ENCODE measurements around the gene C2orf68. TPM values are rescaled to one million over a fixed set of nuclear protein-coding genes. Genes with fewer than 3 reads are reported as not detected.

The C2orf68 gene
- polyA plus RNA-seq, 1 of the 3 experiments (the other 2 are of a cell fraction), result 14.5 TPM

DNA sequence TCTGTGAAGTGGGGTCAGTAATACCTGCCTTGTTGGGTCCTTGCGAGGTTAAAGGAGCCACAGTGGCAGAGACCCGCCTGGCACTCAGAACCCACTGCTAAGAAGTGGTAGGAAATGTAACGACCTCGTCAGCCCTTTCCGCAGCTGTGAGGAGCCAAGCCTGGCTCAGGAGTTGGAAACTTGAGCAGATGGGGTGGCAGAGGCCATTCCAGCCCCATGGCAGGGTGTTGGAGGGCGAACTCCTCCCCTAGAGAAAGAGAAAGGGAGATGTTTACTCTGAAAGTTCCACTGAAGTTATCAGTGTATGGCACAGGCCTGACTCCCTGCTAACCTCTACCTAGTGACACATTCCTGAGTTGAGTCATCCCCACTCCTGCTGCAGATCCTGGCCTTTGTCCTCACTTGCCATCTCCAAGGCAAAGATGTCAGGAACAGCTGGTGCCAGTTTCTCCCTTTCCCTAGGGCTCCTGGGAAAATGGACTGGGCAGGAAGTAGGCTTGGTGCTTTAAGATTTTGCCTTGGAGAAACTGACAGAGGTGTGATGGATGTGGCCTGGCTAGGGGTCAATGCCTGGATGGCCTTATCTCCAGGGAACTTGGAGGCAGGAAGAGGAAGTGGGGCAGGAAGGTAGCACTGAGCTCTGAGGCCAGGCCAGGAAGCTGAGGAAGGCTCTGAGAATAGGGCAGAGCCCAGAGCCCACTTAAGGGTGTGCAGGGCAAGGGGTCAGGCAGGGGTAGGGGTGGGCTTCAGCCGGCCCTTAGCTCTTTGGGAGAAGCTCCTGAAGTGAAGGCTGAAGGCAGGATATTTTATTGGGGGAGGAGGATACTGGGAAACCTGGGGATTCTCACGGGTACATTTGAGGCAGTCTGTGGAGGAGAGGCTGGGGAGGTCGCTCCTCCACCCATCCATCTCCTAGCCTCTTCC, 26.7 kb downstream of the C2orf68 start:
- POLR2A ChIA-PET, result interaction anchor here (0.6 kb wide), 1 partner anchor 14 kb away, joined by 3 read pairs; no protein-coding TSS in a partner anchor
- H2AFZ ChIP-seq (ENCODE audit: low read depth), result peak overlapping the region; percentile 86
- DNase-seq, result peak; percentile 31

GRCh38 chr2:85584354-85584856, 27.5 kb downstream of the C2orf68 start, which contains the start of gene VAMP5:
TSS of gene VAMP5 (plus strand) at chr2:85584431. CDS start at chr2:85584491, 60 bp downstream.
- H3K4me2 ChIP-seq, result peak within 1 kb of the TSS; percentile 19; the same call in 1 of the 2 replicates
- TF ChIP-seq FOXJ3 (CRISPR knock-in tag; IDR thresholded peaks at IDR 0.05) (no peak), FOSL2 (IDR thresholded peaks at IDR 0.05; ENCODE audit: borderline replicate concordance, low read depth) (no peak), ELF1 (IDR thresholded peaks at IDR 0.05) (no peak), POLR2AphosphoS5 (IDR thresholded peaks at IDR 0.05; ENCODE audit: low read depth, low read length) (no peak), CTCF (IDR thresholded peaks at IDR 0.05) (no peak), TCF12 (IDR thresholded peaks at IDR 0.05) (no peak), GATA2 (CRISPR knock-in tag; IDR thresholded peaks at IDR 0.05) (no peak), SIN3A (IDR thresholded peaks at IDR 0.05; ENCODE audit: borderline replicate concordance, low read depth, low read length) (no peak), TEAD4 (IDR thresholded peaks at IDR 0.05; ENCODE audit: borderline replicate concordance, insufficient read depth) (no peak), MAX (IDR thresholded peaks at IDR 0.05; ENCODE audit: low read depth) (no peak), USF2 (IDR thresholded peaks at IDR 0.05; ENCODE audit: borderline replicate concordance, low read depth, low read length) (no peak), IRF3 (IDR thresholded peaks at IDR 0.05; ENCODE audit: low read depth, low read length) (no peak), GABPA (IDR thresholded peaks at IDR 0.05; ENCODE audit: low read depth) (no peak), EP300 (IDR thresholded peaks at IDR 0.05; ENCODE audit: borderline replicate concordance in 1 of 2, low read depth in 1 of 2, low read length in 1 of 2) (no peak)
- TF ChIP-seq, protein P1, sequence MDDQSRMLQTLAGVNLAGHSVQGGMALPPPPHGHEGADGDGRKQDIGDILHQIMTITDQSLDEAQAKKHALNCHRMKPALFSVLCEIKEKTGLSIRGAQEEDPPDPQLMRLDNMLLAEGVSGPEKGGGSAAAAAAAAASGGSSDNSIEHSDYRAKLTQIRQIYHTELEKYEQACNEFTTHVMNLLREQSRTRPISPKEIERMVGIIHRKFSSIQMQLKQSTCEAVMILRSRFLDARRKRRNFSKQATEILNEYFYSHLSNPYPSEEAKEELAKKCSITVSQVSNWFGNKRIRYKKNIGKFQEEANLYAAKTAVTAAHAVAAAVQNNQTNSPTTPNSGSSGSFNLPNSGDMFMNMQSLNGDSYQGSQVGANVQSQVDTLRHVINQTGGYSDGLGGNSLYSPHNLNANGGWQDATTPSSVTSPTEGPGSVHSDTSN (IDR thresholded peaks at IDR 0.05), result no peak
- TF ChIP-seq, protein P2, sequence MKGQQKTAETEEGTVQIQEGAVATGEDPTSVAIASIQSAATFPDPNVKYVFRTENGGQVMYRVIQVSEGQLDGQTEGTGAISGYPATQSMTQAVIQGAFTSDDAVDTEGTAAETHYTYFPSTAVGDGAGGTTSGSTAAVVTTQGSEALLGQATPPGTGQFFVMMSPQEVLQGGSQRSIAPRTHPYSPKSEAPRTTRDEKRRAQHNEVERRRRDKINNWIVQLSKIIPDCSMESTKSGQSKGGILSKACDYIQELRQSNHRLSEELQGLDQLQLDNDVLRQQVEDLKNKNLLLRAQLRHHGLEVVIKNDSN (IDR thresholded peaks at IDR 0.05; ENCODE audit: borderline replicate concordance, low read depth), result no peak
- H3K9me3 ChIP-seq, result no peaks in the 10 kb centered on the region
- no peaks in the 10 kb centered on the region for H3F3A ChIP-seq (replicated peaks; ENCODE audit: insufficient read depth)
- H3K4me3 ChIP-seq (ENCODE audit: low read depth in 2 of 2, low read length in 1 of 2), result peak within 1 kb of the TSS in 1 of 2 experiments; percentile 24; a peak in 1 of 4 replicates
- H3K36me3 ChIP-seq (replicated peaks in 1 of 2; ENCODE audit: control insufficient read depth in 1 of 2, insufficient read depth in 2 of 2, low read length in 1 of 2), result no peaks in the 10 kb centered on the region
- H3K79me2 ChIP-seq (ENCODE audit: insufficient read depth), result no peaks in the 10 kb centered on the region
- no peaks in the 10 kb centered on the region for H3K27me3 ChIP-seq (ENCODE audit: insufficient read depth)
- WGBS (ENCODE audit: low lambda C conversion rate), result 75% methylated on average over 36 of the region's 52 CpGs
- H3K9ac ChIP-seq, result no peak within 1 kb of the TSS
- no peaks in the 10 kb centered on the region for H4K20me1 ChIP-seq (ENCODE audit: insufficient read depth)
- peak; percentile 85 for DNase-seq
- POLR2A ChIA-PET, result interaction anchor here (0.6 kb wide), 2 partner anchors 15 to 16 kb away, joined by 3 to 6 read pairs; no protein-coding TSS in a partner anchor
- H3K9me2 ChIP-seq, result no peaks in the 10 kb centered on the region
- peak within 1 kb of the TSS in 1 of 2 experiments; percentile 14; a peak in 1 of 4 replicates for H3K27ac ChIP-seq (ENCODE audit: low read depth in 2 of 2, low read length in 1 of 2)
- CTCF ChIA-PET, result interaction anchor here (1.2 to 1.4 kb wide), 3 partner anchors 11 to 163 kb away, joined by 3 to 5 read pairs (median 4); partner anchors contain the start of gene RNF181
- H2AFZ ChIP-seq (ENCODE audit: low read depth), result peak within 1 kb of the TSS; percentile 86
- H3K4me1 ChIP-seq (ENCODE audit: control insufficient read depth in 1 of 2, insufficient read depth in 2 of 2, low read depth in 1 of 2, low read length in 1 of 2), result peaks cover 10 to 11% of the 10 kb centered on the region in 2 experiments; a peak in 2 of 4 replicates

More for the DNA sequence above, 26.7 kb downstream of the C2orf68 start:
- CTCF ChIA-PET, result interaction anchor here (0.7 to 1.4 kb wide), 4 partner anchors 10 to 164 kb away, joined by 3 to 5 read pairs (median 4); partner anchors contain the start of gene RNF181
- Histone ChIP-seq H3K27ac (ENCODE audit: low read depth in 2 of 2, low read length in 1 of 2) (peak overlapping the region in 1 of 2 experiments; percentile 14; a peak in 1 of 4 replicates), H3K79me2 (ENCODE audit: insufficient read depth) (no peaks in the 10 kb centered on the region), H3K4me3 (ENCODE audit: low read depth in 2 of 2, low read length in 1 of 2) (no peak overlapping the region), H3K9me2 (no peaks in the 10 kb centered on the region), H3K36me3 (replicated peaks in 1 of 2; ENCODE audit: control insufficient read depth in 1 of 2, insufficient read depth in 2 of 2, low read length in 1 of 2) (no peaks in the 10 kb centered on the region), H3K4me2 (peak overlapping the region; percentile 19; the same call in 1 of the 2 replicates), H3K9me3 (no peaks in the 10 kb centered on the region), H3K9ac (no peak overlapping the region), H3K4me1 (ENCODE audit: control insufficient read depth in 1 of 2, insufficient read depth in 2 of 2, low read depth in 1 of 2, low read length in 1 of 2) (peaks cover 10 to 11% of the 10 kb centered on the region in 2 experiments; a peak in 2 of 4 replicates), H3K27me3 (ENCODE audit: insufficient read depth) (no peaks in the 10 kb centered on the region), H3F3A (replicated peaks; ENCODE audit: insufficient read depth) (no peaks in the 10 kb centered on the region), H4K20me1 (ENCODE audit: insufficient read depth) (no peaks in the 10 kb centered on the region)
- 92% methylated on average over 9 of the region's 9 CpGs for WGBS (ENCODE audit: low lambda C conversion rate)
- TF ChIP-seq FOXM1 (IDR thresholded peaks at IDR 0.05; ENCODE audit: low read depth) (no peak), FOSL2 (IDR thresholded peaks at IDR 0.05; ENCODE audit: borderline replicate concordance, low read depth) (0 out of 2 replicates have a peak, but pooled peaks have one; percentile 22), SIN3A (IDR thresholded peaks at IDR 0.05; ENCODE audit: borderline replicate concordance, low read depth, low read length) (no peak), MXI1 (IDR thresholded peaks at IDR 0.05; ENCODE audit: low read depth, low read length) (no peak)
